LNCAP (cell line): ENCODE results near the gene CNNM2.

Source experiments
- CTCF ChIP-seq: fragments of 450-650 bp; IDR thresholded peaks from 2 replicates; pipeline ENCODE4 v1.5.1; 2017; ENCODE audit warnings: mild to moderate bottlenecking

The CNNM2 gene

GRCh38 chr10:102962951-102963755, 45.1 kb downstream of the CNNM2 start:
- peak; percentile 32; the same call in 1 of the 2 replicates for TF ChIP-seq CTCF

GRCh38 chr10:102963756-102964025, 45.6 kb downstream of the CNNM2 start:
- TF ChIP-seq CTCF = no peak

DNA sequence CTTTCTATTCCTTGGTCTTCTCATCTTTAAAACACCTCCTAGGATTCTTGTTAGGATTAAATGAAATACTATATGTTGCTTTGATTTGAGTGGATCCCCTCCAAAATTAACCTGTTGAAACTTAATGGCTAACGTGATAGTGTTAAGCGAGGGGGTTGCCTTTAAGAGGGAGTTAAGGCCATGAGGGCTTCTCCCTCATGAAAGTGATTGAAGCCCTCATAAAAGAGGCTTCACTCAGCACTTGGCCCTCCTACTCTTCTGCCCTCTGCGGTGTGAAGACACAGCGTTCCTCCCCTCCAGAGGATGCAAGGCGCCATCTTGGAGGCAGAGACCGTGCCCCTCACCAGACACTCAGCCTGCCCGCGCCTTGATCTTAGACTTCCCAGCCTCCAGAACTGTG, 46.6 kb downstream of the CNNM2 start:
- TF ChIP-seq CTCF = no peak

DNA sequence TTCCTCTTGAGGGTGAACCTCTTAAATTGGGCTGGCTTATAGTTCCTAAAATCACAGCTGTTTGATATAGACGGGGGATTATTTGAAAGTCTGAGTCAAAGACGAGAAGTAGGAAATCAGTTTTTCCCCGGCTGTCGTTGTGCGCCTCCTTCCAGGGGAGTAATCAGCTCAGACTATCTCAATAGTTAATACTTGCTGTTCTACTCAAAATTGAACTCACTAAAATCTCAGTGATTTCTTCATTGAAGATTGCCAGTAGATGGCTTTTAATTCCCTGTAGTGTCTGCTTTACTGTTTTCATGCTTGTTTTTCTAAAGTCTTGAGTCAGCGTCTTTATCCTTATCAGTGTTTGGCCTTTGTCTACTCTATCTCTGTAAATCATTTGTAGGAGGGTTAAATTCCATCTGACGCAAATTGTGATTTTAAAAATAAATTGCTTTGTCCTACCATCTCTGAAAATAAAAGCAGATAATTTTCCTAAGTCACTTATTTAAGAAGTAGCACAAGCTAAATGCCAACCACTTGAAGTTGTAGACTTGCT, 47.3 kb downstream of the CNNM2 start:
- no peak for TF ChIP-seq CTCF

DNA sequence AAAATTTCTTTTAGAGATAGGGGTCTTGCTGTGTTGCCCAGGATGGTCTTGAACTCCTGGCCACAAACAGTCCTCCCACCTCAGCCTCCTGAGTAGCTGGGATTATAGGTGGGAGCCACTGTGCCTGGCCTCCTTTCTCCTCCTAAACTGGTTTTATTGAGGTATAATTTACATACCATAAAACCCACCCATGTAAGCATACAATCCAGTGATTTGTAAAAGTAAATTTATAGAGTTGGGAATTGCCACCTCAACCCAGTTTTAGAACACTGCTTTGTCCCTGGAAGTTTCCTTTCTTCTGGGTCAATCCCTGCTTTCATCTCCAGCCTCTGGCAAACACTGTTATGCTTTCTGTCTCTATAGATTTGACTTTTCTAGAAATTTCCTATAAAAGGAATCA, 49.0 kb downstream of the CNNM2 start:
- TF ChIP-seq CTCF = no peak

DNA sequence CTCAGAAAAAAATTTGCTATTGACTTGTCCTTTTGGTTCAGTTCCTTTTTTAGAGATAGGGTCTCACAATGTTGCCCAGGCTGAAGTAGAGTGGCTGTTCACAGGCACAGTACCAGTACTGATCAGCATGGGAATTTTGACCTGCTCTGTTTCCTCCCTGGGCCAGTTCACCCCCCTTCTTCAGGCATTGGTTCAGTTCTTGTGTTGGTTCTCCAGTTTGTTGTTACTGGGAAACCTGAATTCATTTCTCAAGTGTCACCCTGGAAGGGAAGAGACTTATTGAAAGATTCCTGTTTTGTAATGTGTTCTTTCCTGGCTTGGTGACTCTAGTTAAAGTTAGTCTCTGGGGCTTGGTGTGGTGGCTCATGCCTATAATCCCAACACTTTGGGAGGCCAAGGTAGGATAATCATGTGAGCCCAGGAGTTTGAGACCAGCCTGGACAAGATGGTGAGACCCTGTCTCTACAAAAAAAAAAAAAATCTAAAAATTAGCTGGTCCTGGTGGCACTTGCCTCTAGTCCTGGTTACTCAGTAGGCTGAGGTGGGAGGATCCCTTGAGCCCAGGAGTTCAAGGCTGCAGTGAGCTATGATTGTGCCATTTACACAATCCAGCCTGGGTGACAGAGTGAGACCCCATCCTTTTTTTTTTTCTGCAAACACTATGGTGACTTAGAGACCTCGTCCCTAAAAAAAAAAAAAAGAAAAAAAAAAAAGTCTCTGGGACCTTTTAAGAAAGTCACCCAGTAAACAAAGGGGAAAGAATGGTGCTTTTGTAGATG, 52.7 kb downstream of the CNNM2 start:
- TF ChIP-seq CTCF = no peak

DNA sequence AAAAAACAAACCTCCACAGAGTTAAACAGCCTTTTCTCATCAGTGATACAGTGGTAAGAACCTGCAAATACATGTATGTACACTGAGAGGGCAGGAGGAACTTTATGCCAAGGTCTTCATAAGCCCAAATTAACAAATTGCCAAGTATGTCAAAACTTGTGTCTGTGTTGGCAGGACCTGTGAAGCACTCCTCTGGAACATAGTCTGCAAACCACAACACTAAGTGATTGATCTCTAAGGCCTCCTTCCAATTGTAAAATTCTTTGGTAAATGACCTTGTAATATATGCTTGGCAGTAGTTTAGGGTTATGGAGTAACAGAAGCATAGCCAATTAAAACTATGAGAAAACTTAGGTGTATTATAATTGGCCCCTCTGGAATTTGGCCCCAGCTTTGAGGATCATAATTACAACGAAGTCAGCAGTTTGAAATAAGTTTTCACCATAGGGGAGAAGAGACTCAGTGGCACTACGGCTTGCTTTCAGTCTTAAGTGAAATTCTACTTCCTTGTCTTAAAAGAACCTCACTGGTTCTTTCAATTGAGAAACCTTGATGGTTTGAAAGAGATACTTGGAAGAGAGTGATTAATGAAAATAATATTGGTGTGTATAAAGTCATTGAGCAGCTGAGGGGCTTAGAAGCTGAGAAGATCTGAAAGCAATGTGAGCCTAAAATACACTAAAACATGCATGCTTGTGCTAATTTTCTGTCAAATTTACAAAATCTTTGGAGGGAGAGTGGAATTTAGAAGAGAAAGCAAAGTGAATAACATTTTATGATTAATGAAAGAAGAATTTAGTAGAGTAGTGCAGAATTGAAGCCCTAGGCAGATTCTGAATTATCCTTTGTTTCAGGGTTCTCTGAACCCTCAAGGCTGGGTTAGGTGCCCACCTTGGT, 57.6 kb downstream of the CNNM2 start:
- TF ChIP-seq CTCF = no peak
